Neural crest cell (in vitro differentiated cells): ENCODE data around the gene ZNF417. TPM values are rescaled to one million over a fixed set of nuclear protein-coding genes. Genes with fewer than 3 reads are reported as not detected.
A peak's percentile ranks its signal among the peaks of the same experiment; 100 is the strongest.

Experiments used
- DNase-seq: peaks from one replicate; pipeline ENCODE4 v3.0.0; 2021; ENCODE audit warnings: low read depth, mixed read lengths, low spot score
- H3K27ac Mint-ChIP-seq: one replicate; pipeline ENCODE4 v1.8.0; 2021; ENCODE audit warnings: mild to moderate bottlenecking, mixed read lengths; ENCODE audit not compliant: unreplicated experiment
- H3K27me3 Mint-ChIP-seq: 2 replicates; pipeline ENCODE4 v1.8.0; 2021; ENCODE audit warnings: low read depth, mild to moderate bottlenecking, mixed read lengths
- H3K36me3 Mint-ChIP-seq: 2 replicates; pipeline ENCODE4 v1.8.0; 2021; ENCODE audit warnings: low read depth, mild to moderate bottlenecking, mixed read lengths
- H3K4me1 Mint-ChIP-seq: 2 replicates; pipeline ENCODE4 v1.8.0; 2021; ENCODE audit warnings: mixed read lengths
- H3K4me3 Mint-ChIP-seq: one replicate; pipeline ENCODE4 v1.8.0; 2021; ENCODE audit warnings: mild to moderate bottlenecking, mixed read lengths
- H3K9me3 Mint-ChIP-seq: 2 replicates; pipeline ENCODE4 v1.8.0; 2021; ENCODE audit warnings: mixed read lengths
- total RNA-seq: library from RNA; stranded (reverse); gene quantifications from 2 replicates; pipeline ENCODE4 v1.2.1, GENCODE V29; 2021
- TF ChIP-seq, protein P1 (sequence below): fragments of 200-600 bp; sonication (generic); conservative IDR thresholded peaks from 2 replicates; pipeline ENCODE4 v1.5.0; 2021; ENCODE audit warnings: antibody characterized with exemption, mild to moderate bottlenecking

Gene ZNF417
- total RNA-seq, 1 donor from 2014 or later, result 23.3 TPM

DNA sequence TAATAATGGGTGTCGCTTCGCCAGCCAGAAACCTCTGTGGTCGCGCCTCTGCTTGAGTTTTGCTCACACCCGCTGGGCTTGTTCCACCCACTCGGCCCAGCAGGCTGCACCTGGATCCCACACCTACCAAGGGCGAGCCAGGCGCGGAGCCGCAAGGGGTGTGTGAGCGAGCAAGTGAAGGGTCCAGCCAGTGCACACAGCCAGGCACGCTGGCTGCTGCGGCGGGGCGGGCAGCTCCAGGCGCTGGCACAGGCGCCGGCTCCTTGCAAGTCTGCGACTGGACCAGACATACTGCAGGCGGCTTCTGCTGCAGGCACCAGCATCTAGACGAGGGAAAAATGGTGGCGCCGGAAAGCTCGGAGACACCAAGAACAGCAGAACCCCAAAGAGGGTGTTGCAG is 32.9 kb upstream of the ZNF417 start:
- TF ChIP-seq, protein P1, sequence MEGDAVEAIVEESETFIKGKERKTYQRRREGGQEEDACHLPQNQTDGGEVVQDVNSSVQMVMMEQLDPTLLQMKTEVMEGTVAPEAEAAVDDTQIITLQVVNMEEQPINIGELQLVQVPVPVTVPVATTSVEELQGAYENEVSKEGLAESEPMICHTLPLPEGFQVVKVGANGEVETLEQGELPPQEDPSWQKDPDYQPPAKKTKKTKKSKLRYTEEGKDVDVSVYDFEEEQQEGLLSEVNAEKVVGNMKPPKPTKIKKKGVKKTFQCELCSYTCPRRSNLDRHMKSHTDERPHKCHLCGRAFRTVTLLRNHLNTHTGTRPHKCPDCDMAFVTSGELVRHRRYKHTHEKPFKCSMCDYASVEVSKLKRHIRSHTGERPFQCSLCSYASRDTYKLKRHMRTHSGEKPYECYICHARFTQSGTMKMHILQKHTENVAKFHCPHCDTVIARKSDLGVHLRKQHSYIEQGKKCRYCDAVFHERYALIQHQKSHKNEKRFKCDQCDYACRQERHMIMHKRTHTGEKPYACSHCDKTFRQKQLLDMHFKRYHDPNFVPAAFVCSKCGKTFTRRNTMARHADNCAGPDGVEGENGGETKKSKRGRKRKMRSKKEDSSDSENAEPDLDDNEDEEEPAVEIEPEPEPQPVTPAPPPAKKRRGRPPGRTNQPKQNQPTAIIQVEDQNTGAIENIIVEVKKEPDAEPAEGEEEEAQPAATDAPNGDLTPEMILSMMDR, result no peak
- Mint-ChIP-seq H3K36me3 (peaks cover 39% of the 10 kb centered on the region), H3K4me3 (no peak overlapping the region), H3K27ac (no peak overlapping the region), H3K4me1 (peaks cover 21% of the 10 kb centered on the region), H3K27me3 (peaks cover 3% of the 10 kb centered on the region), H3K9me3 (peaks cover 23% of the 10 kb centered on the region)
- no peak for DNase-seq

GRCh38 chr19:57947419-57948134 is 31.2 kb upstream of the ZNF417 start, which contains the start of gene ZNF256:
Gene ZNF256 (minus strand): TSS chr19:57947706. CDS start chr19:57947474, 232 bp downstream.
- H3K4me1 Mint-ChIP-seq, result peaks cover 21% of the 10 kb centered on the region
- peak within 1 kb of the TSS; percentile 99 for H3K4me3 Mint-ChIP-seq
- peak; percentile 97 for DNase-seq
- peaks cover 39% of the 10 kb centered on the region for H3K9me3 Mint-ChIP-seq
- peak within 1 kb of the TSS; percentile 97 for H3K27ac Mint-ChIP-seq
- peaks cover 52% of the 10 kb centered on the region for H3K36me3 Mint-ChIP-seq
- TF ChIP-seq, protein P1, result peak; percentile 77
- peaks cover 3% of the 10 kb centered on the region for H3K27me3 Mint-ChIP-seq

DNA sequence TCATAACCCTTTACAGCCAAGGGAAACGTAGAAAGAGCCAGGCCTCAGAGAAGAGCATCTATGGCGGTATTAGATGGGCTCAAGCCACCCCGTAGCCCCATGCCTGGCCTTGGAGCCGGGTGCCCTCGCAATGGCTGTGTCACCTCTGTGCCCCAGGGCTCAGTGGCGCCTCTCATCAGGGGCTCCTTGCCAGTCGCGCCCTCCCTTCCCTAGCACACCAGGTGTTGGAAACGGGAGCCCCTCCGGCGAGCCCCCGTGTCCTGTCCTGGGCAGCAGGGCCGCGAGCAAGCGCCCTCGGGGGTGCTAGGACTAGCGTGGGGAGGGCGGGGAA is 30.7 kb upstream of the ZNF417 start:
- TF ChIP-seq, protein P1, result no peak
- Mint-ChIP-seq H3K4me3 (peak overlapping the region; percentile 67), H3K9me3 (peaks cover 42% of the 10 kb centered on the region), H3K4me1 (peaks cover 21% of the 10 kb centered on the region), H3K27me3 (peaks cover 3% of the 10 kb centered on the region), H3K36me3 (peaks cover 57% of the 10 kb centered on the region), H3K27ac (no peak overlapping the region)
- no peak for DNase-seq

DNA sequence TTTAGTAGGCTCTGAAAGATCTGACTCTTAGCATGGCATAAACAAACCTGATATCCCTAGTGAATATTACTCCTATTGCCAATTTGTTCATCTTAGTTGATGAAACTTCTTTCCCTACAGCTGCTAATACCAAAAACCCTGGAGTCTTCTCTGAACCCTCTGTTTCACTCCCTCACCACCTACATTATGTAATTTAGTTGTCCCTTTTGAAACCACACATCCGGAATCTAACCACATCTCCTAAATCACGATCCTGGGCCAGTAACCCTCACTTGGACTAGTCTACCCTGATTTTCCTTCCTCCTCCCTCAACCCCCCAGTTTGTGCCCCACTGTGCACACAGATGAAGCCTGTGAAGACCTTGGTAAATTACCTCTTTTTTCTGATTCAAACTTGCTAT is 29.9 kb upstream of the ZNF417 start:
- H3K4me1 Mint-ChIP-seq, result peaks cover 21% of the 10 kb centered on the region

DNA sequence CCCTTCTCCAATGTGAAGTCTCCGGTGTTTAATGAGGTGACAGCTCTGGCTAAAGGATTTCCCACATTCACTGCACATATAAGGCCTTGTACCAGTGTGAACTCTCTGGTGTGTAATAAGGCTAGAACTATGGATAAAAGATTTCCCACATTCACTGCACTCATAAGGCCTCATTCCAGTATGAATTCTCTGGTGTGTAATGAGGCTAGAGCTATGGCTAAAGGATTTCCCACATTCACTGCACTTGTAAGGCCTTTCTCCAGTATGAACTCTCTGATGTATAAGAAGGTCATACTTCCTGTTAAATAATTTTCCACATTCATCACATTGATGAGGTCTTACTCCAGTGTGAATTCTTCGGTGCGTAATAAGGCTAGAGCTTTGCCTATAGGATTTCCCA is 25.2 kb upstream of the ZNF417 start:
- H3K9me3 Mint-ChIP-seq, result peaks cover 50% of the 10 kb centered on the region
- no peak for DNase-seq
- H3K27ac Mint-ChIP-seq, result no peak overlapping the region
- peaks cover 11% of the 10 kb centered on the region for H3K4me1 Mint-ChIP-seq
- H3K4me3 Mint-ChIP-seq, result peak overlapping the region; percentile 33
- TF ChIP-seq, protein P1, result no peak
- no peaks in the 10 kb centered on the region for H3K27me3 Mint-ChIP-seq
- peaks cover 75% of the 10 kb centered on the region for H3K36me3 Mint-ChIP-seq

More for the DNA sequence above, 29.9 kb upstream of the ZNF417 start:
- Mint-ChIP-seq H3K9me3 (peaks cover 47% of the 10 kb centered on the region), H3K27me3 (peaks cover 3% of the 10 kb centered on the region), H3K4me3 (peak overlapping the region; percentile 67), H3K27ac (no peak overlapping the region), H3K36me3 (peaks cover 62% of the 10 kb centered on the region)
- TF ChIP-seq, protein P1, result no peak
- DNase-seq, result no peak
